ENCODE data around the gene SYNPR. TPM values are rescaled to one million over a fixed set of nuclear protein-coding genes. Genes with fewer than 3 reads are reported as not detected.

The SYNPR gene
- total RNA-seq, 2 experiments from 2014 or later = not detected

GRCh38 chr3:63521657-63522056 lies 243.5 kb downstream of the SYNPR start:
- Histone ChIP-seq H3K4me3 (ENCODE audit: low read depth, low read length, poor library complexity, severe bottlenecking) (no peak overlapping the region), H3K27ac (ENCODE audit: low read depth, low read length, poor library complexity, severe bottlenecking) (no peak overlapping the region), H4K20me1 (ENCODE audit: insufficient read depth, low read length) (no peaks in the 10 kb centered on the region), H3K9me3 (ENCODE audit: low read length) (no peaks in the 10 kb centered on the region), H3K79me2 (ENCODE audit: insufficient read depth, low read depth, low read length) (no peaks in the 10 kb centered on the region), H3K9me2 (ENCODE audit: insufficient read depth, low read length) (no peaks in the 10 kb centered on the region), H3K4me2 (ENCODE audit: low read length) (no peak overlapping the region), H2AFZ (ENCODE audit: low read length) (no peak overlapping the region), H3K4me1 (ENCODE audit: insufficient read depth, low read length, poor library complexity, severe bottlenecking) (no peaks in the 10 kb centered on the region), H3K36me3 (ENCODE audit: insufficient read depth, low read length) (no peaks in the 10 kb centered on the region)
- CTCF ChIA-PET (ENCODE audit: unreplicated experiment) = no interaction called here
- POLR2A ChIA-PET = interaction anchor here (0.6 kb wide), 1 partner anchor 285 kb away, joined by 3 read pairs; no protein-coding TSS in a partner anchor
- DNase-seq (ENCODE audit: low spot score) = no peak
- intact Hi-C loops (cut with micrococcal nuclease; ENCODE audit: unreplicated experiment) = no loop called here
- no TSS peak for BruUV-seq (replicated peaks)
- TF ChIP-seq EZH2phosphoT487 (IDR thresholded peaks at IDR 0.05; ENCODE audit: borderline replicate concordance, low read depth, low read length) (no peak), CTCF (conservative IDR thresholded peaks at IDR 0.05; ENCODE audit: low read length) (no peak)

- Histone ChIP-seq H3K27ac (ENCODE audit: low read depth, low read length, poor library complexity, severe bottlenecking) (no peak overlapping the region), H3K79me2 (ENCODE audit: insufficient read depth, low read depth, low read length) (no peaks in the 10 kb centered on the region)
Measured at GRCh38 chr3:63523100-63523499, 245.0 kb downstream of the SYNPR start.

More at GRCh38 chr3:63523100-63523499, 245.0 kb downstream of the SYNPR start:
- ChIA-PET POLR2A (no interaction called here), CTCF (ENCODE audit: unreplicated experiment) (no interaction called here)
- Histone ChIP-seq H2AFZ (ENCODE audit: low read length) (no peak overlapping the region), H3K4me2 (ENCODE audit: low read length) (no peak overlapping the region), H3K9me2 (ENCODE audit: insufficient read depth, low read length) (no peaks in the 10 kb centered on the region), H3K4me1 (ENCODE audit: insufficient read depth, low read length, poor library complexity, severe bottlenecking) (no peaks in the 10 kb centered on the region), H3K4me3 (ENCODE audit: low read depth, low read length, poor library complexity, severe bottlenecking) (no peak overlapping the region), H3K36me3 (ENCODE audit: insufficient read depth, low read length) (no peaks in the 10 kb centered on the region), H4K20me1 (ENCODE audit: insufficient read depth, low read length) (no peaks in the 10 kb centered on the region), H3K9me3 (ENCODE audit: low read length) (no peaks in the 10 kb centered on the region)
- TF ChIP-seq CTCF (conservative IDR thresholded peaks at IDR 0.05; ENCODE audit: low read length) = no peak
- no peak for TF ChIP-seq EZH2phosphoT487 (IDR thresholded peaks at IDR 0.05; ENCODE audit: borderline replicate concordance, low read depth, low read length)
- no peak for DNase-seq (ENCODE audit: low spot score)
- BruUV-seq (replicated peaks) = no TSS peak
- intact Hi-C loops (cut with micrococcal nuclease; ENCODE audit: unreplicated experiment) = no loop called here

All from OCI-LY7 (cell line).